ENCODE data around the gene INAFM2.

DNA sequence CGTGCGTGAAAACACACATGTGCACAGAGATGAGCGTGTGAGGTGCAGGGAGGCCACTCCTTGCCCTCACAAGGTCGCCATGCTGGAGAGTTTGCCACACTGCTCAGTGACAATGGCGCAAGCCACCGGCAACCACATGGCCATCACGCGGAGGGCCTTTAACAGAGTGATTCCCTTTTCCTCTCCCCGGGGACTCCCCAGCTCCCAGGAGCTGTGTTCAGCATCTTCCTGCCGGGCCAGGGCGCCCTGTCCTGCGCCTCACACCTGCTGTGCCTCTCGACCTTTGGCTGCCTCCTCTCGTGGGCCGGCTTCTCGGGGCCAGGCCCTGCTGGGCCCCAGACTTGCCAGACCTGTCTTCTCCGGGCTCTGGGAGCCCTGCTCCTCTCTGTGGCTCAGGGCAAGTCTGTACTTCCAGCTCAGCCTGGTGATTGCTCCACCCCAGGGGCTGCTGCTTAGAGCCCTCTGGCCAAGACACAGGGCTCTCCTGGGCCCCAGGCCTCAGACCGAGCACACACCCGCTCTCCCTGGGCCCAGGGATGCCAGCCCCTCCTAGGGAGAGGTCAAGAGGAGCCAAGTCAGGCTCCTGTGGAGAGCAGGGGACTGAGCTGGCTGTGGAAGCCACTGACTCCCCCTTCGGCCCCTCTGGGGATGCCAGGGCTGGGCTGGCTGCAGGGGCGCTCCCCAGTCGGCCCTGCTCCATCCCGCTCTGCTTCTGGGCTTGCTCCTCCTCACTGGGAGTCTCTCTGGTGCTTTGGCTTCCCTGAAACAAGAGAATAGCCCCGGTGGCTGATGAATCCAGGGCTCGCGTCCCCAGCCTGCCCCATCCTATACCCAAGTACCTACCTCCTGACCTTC, 11.7 kb downstream of the INAFM2 start:
- no peak for TF ChIP-seq TAF1 (IDR thresholded peaks at IDR 0.05; ENCODE audit: borderline replicate concordance, insufficient read depth, low read length)
- TF ChIP-seq POLR2AphosphoS5 (IDR thresholded peaks at IDR 0.05; ENCODE audit: low read depth, low read length), result no peak
